Pancreas (tissue), 10 donors: Measurements from ENCODE around the gene GRIP2. TPM values are rescaled to one million over a fixed set of nuclear protein-coding genes. Genes with fewer than 3 reads are reported as not detected.

Experiments
- ATAC-seq, 4 donors: fragments of 200-7000 bp; cut with Tn5 transposase; one replicate each; pipeline versions ENCODE4 v1.8.0 to v1.9.1; 2020; ENCODE audit warnings: mild to moderate bottlenecking in 4 of 4, moderate library complexity in 4 of 4
- DNase-seq, 6 donors: peaks; one replicate each; pipeline ENCODE4 v3.0.0-alpha.2; 2020
- FAIRE-seq: peaks from 2 replicates; lab custom pipeline; 2012; peaks lifted over from hg19 to GRCh38; lab: Jason Lieb, UNC
- H3K27ac ChIP-seq, 4 donors: fragments of 200-600 bp; sonication (generic); 1 replicate in 3 of 4; 2 replicates in 1 of 4; pipeline versions ENCODE4 v1.5.0 to v1.8.0; 2020
- H3K27me3 ChIP-seq, 4 donors: fragments of 200-600 bp; one replicate each; pipeline ENCODE4 v1.8.0; 2021
- H3K36me3 ChIP-seq, 3 donors: fragments of 200-600 bp; sonication (generic) in 1 of 3; one replicate each; pipeline versions ENCODE4 v1.5.0 to v1.8.0; 2020 to 2021
- H3K4me1 ChIP-seq, 3 donors: fragments of 200-600 bp; one replicate each; pipeline ENCODE4 v1.8.0; 2021
- H3K4me3 ChIP-seq, 4 donors: fragments of 200-600 bp; sonication (generic) in 2 of 4; one replicate each; pipeline versions ENCODE4 v1.5.0 to v1.8.0; 2020 to 2021
- H3K9me3 ChIP-seq, 4 donors: fragments of 200-600 bp; one replicate each; pipeline ENCODE4 v1.8.0; 2021
- WGBS, 2 donors: extraction: QIAGEN DNeasy Blood & Tissue Kit; methylation state at CpG; one replicate each; pipeline ENCODE4 v1.1.7; 2013; 5-methylcytosine and 5-hydroxymethylcytosine counted together
- intact Hi-C, 3 donors: fragments of 100-400 bp; cut with DNase I; formaldehyde crosslinking; loops; one replicate each; pipeline versions ENCODE4 v1.11.1 to v1.14.2; 2022
- polyA plus RNA-seq, 2 donors: library from polyadenylated mRNA; stranded (reverse); fragments of 200-250 nt; gene quantifications; one replicate each; pipeline ENCODE4 v1.2.3, GENCODE V29; 2013
- total RNA-seq, 6 donors: library from RNA; stranded (reverse); fragmentation: NEBNext Ultra II Directional in 4 of 6; extraction: Animal tissue kit (Norgen Biotek cat#: 25700) in 4 of 6; gene quantifications; one replicate each; pipeline versions ENCODE4 v1.2.1 to v1.2.4, GENCODE V29; 2021 to 2023
- TF ChIP-seq, protein P1 (sequence below), 4 donors: fragments of 200-600 bp; sonication (generic) in 3 of 4; IDR thresholded peaks; one replicate each; pipeline versions ENCODE4 v1.5.0 to v1.8.0; 2021; ENCODE audit warnings: antibody characterized with exemption in 4 of 4
- donor health status: healthy with polysubstance abuse.
- donor health status: DM: no; HTN: no; CAD: no; lungs with moderate emphysema.
- donor health status: DM: no; HTN: no; CAD: no.
- donor health status: control.
- donor health status: control.
- donor health status: Bipolar disorder and iron deficiency.
- donor health status: DM: yes; HTN: yes; CAD: no.
- donor health status: DM: no; HTN: no; CAD: no.
- donor health status: DM: no; HTN: no; CAD: no.
- donor health status: DM: yes; HTN: yes; CAD: no.

The GRIP2 gene
- total and polyA plus RNA-seq, 8 donors: 0.16 to 0.94 (median 0.35) TPM

- DNase-seq: peak in 3 of 6 donors; percentile 30 to 45 (median 33)
- H3K27ac ChIP-seq: peak overlapping the region; percentile 79 to 90 (median 81)
- intact Hi-C loops: no loop called here
- H3K4me1 ChIP-seq: peaks cover 0 to 23% (median 9%) of the 10 kb centered on the region in 3 donors
- no peaks in the 10 kb centered on the region for H3K36me3 ChIP-seq
- ATAC-seq: peak; percentile 19 to 59 (median 50)
- 50 to 57% methylated on average over 17 of the region's 17 CpGs for WGBS, 2 donors
- no peaks in the 10 kb centered on the region for H3K27me3 ChIP-seq
- TF ChIP-seq, protein P1, sequence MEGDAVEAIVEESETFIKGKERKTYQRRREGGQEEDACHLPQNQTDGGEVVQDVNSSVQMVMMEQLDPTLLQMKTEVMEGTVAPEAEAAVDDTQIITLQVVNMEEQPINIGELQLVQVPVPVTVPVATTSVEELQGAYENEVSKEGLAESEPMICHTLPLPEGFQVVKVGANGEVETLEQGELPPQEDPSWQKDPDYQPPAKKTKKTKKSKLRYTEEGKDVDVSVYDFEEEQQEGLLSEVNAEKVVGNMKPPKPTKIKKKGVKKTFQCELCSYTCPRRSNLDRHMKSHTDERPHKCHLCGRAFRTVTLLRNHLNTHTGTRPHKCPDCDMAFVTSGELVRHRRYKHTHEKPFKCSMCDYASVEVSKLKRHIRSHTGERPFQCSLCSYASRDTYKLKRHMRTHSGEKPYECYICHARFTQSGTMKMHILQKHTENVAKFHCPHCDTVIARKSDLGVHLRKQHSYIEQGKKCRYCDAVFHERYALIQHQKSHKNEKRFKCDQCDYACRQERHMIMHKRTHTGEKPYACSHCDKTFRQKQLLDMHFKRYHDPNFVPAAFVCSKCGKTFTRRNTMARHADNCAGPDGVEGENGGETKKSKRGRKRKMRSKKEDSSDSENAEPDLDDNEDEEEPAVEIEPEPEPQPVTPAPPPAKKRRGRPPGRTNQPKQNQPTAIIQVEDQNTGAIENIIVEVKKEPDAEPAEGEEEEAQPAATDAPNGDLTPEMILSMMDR (IDR thresholded peaks at IDR 0.05): no peak
- no peaks in the 10 kb centered on the region for H3K9me3 ChIP-seq
- no peak for FAIRE-seq
- no peak overlapping the region for H3K4me3 ChIP-seq
These were observed 88.0 kb downstream of the GRIP2 start for GRCh38 chr3:14451844-14452739.

GRCh38 chr3:14450922-14451606 is 89.1 kb downstream of the GRIP2 start:
- 85 to 90% methylated on average over 5 of the region's 5 CpGs for WGBS, 2 donors
- no peaks in the 10 kb centered on the region for H3K36me3 ChIP-seq
- H3K9me3 ChIP-seq: no peaks in the 10 kb centered on the region
- no peaks in the 10 kb centered on the region for H3K27me3 ChIP-seq
- no peak overlapping the region for H3K27ac ChIP-seq
- ATAC-seq (no peak), FAIRE-seq (no peak), DNase-seq (no peak)
- TF ChIP-seq, protein P1 (IDR thresholded peaks at IDR 0.05): no peak
- H3K4me1 ChIP-seq: peaks cover 0 to 23% (median 9%) of the 10 kb centered on the region in 3 donors
- no peak overlapping the region for H3K4me3 ChIP-seq
- intact Hi-C loops: no loop called here

GRCh38 chr3:14450506-14450905 is 89.6 kb downstream of the GRIP2 start:
- Histone ChIP-seq H3K27ac (no peak overlapping the region), H3K4me3 (no peak overlapping the region), H3K27me3 (no peaks in the 10 kb centered on the region), H3K36me3 (no peaks in the 10 kb centered on the region), H3K4me1 (peaks cover 0 to 23% (median 9%) of the 10 kb centered on the region in 3 donors), H3K9me3 (no peaks in the 10 kb centered on the region)
- ATAC-seq: no peak
- TF ChIP-seq, protein P1 (IDR thresholded peaks at IDR 0.05): no peak
- intact Hi-C loops: no loop called here
- 77 to 89% methylated on average over 3 of the region's 3 CpGs for WGBS, 2 donors
- FAIRE-seq: no peak
- peak in 1 of 6 donors; percentile 25 for DNase-seq

GRCh38 chr3:14448756-14449727 is 91.1 kb downstream of the GRIP2 start:
- Histone ChIP-seq H3K9me3 (no peaks in the 10 kb centered on the region), H3K4me3 (no peak overlapping the region), H3K27me3 (no peaks in the 10 kb centered on the region), H3K4me1 (peaks cover 0 to 23% (median 9%) of the 10 kb centered on the region in 3 donors), H3K27ac (no peak overlapping the region), H3K36me3 (no peaks in the 10 kb centered on the region)
- peak in 1 of 6 donors; percentile 29 for DNase-seq
- no peak for ATAC-seq
- TF ChIP-seq, protein P1 (IDR thresholded peaks at IDR 0.05): no peak
- WGBS, 2 donors: 79 to 80% methylated on average over 15 of the region's 15 CpGs
- intact Hi-C loops: no loop called here
- no peak for FAIRE-seq
